AG10803 (cell line): Measurements from ENCODE around the gene C1QL3.

Experiments
- DNase-seq: peaks from one replicate; pipeline ENCODE4 v3.0.0; 2010; ENCODE audit warnings: low read depth
- H3K4me3 ChIP-seq: 2 replicates; pipeline ENCODE4 v1.5.1; 2011; ENCODE audit warnings: mild to moderate bottlenecking, low read length, control low read depth
- TF ChIP-seq, protein P1 (sequence below): conservative IDR thresholded peaks from 2 replicates; pipeline ENCODE4 v1.5.1; 2011; ENCODE audit warnings: mild to moderate bottlenecking, low read length, control low read depth, inconsistent platforms

C1QL3 gene

DNA sequence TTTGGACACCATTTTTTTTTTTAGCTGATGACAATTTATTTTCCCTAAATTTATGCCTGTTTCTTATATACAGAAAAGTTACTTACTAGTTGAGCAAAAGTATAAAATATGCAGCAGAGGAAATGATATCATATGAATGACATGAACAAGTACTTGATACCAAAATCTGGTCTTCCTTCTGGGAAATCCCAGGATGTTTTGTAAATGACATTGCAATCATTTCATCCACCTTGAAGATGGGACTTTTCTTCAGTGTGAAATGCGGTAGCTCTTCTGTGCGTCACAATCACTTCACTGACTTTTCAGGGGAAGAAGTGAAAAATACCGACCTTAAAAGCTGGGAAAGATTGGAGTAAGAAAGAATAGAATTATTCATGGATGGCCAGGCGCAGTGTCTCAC, 23.8 kb downstream of the C1QL3 start:
- H3K4me3 ChIP-seq = no peak overlapping the region
- peak; percentile 5 for DNase-seq
- TF ChIP-seq, protein P1, sequence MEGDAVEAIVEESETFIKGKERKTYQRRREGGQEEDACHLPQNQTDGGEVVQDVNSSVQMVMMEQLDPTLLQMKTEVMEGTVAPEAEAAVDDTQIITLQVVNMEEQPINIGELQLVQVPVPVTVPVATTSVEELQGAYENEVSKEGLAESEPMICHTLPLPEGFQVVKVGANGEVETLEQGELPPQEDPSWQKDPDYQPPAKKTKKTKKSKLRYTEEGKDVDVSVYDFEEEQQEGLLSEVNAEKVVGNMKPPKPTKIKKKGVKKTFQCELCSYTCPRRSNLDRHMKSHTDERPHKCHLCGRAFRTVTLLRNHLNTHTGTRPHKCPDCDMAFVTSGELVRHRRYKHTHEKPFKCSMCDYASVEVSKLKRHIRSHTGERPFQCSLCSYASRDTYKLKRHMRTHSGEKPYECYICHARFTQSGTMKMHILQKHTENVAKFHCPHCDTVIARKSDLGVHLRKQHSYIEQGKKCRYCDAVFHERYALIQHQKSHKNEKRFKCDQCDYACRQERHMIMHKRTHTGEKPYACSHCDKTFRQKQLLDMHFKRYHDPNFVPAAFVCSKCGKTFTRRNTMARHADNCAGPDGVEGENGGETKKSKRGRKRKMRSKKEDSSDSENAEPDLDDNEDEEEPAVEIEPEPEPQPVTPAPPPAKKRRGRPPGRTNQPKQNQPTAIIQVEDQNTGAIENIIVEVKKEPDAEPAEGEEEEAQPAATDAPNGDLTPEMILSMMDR = no peak

DNA sequence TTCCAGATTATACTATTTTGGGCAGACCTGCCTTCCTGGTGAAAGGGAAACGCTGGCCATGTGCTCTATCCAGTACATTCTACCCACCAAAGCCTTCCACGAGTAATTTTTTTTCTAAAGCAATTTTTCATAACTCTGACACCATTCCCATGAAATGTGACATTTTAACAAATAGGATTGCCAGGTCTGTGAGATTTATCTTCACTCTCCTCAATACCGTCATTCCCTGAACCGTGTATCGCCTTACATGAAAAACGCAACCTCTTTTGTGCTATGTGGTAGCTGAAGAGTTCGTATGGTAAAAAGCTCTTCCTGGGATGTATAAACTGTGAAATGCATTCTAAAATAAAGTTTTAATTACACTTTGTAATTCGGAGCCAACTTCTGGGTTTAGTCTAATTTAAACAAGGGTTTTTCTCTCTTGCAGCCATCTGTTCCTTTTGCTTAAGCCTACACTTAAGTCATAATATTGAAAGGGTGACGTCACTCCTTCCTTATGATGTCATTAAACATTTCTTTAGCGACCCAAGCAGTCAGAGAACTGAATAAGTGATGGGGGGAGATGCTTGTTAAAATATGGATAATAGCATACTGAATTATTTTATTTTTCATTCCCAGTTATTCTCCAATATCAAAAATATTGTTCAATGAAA, 27.7 kb downstream of the C1QL3 start:
- no peak for DNase-seq
- no peak overlapping the region for H3K4me3 ChIP-seq
- TF ChIP-seq, protein P1 = no peak

DNA sequence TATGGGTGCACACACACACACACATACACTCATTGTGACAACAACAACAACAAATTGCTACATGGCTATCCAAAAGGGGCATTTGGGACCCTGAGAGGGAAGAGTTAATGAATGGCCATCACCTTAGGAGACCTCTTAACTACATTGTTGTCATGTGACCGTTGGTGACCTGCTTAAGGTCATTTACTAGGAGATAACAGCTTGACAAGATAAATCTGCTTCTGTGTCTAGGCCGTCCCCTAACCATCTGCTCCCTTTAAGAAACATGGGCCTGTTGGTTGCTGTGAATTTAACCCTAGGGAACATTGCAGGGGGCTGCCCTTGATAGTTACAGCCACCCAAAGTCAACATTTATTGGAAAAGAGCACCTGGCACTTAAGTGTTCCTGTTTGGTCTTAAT, 29.7 kb downstream of the C1QL3 start:
- no peak for DNase-seq
- H3K4me3 ChIP-seq = no peak overlapping the region
- TF ChIP-seq, protein P1 = no peak

DNA sequence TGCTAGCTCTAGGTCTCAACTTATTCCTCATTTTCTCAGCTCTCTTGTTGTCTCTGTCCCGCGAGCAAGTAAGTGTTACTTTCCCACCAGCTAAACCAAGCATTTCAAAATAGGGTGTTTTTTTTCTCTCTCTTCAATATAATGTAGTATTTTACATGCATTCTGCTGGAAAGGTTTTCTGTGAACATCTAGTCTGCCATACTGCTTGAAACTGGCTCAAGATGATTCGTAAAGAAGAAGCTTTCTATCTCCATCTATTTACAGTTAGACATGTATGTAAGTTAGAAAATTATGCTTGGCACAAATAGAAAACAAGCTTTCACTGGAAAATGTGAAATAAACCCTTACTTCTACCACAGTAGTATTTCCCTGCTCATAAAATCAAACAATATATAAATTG, 31.2 kb downstream of the C1QL3 start:
- TF ChIP-seq, protein P1 = no peak
- no peak for DNase-seq
- no peak overlapping the region for H3K4me3 ChIP-seq

DNA sequence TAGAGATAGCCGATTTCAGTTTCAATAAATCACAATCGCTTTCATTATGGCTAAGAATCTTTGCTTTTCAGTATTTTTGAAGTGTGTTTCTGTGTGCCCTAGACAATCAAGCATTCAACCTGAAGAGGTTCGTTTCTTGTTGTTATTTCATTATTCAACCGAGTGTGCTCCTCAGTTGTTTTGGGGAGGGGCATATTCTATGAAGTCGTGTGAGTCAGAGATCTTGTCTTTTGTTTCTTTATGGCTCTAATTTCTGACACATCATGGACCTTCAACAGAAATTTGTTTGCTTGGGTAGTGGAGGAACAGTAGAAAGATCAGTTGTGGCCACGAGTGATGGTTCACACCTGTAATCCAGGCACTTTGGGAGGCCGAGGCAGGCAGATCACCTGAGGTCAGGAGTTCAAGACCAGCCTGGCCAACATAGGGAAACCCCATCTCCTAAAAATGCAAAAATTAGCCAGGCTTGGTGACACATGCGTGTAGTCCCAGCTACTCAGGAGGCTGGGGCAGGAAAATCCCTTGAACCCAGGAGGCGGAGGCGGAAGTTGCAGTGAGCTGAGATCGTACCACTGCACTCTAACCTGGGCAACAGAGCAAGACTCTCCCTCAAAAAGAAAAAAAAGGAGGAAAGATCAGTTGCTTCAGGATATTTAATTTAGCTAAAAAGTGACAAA, 38.3 kb downstream of the C1QL3 start:
- no peak overlapping the region for H3K4me3 ChIP-seq
- no peak for DNase-seq
- TF ChIP-seq, protein P1 = no peak

DNA sequence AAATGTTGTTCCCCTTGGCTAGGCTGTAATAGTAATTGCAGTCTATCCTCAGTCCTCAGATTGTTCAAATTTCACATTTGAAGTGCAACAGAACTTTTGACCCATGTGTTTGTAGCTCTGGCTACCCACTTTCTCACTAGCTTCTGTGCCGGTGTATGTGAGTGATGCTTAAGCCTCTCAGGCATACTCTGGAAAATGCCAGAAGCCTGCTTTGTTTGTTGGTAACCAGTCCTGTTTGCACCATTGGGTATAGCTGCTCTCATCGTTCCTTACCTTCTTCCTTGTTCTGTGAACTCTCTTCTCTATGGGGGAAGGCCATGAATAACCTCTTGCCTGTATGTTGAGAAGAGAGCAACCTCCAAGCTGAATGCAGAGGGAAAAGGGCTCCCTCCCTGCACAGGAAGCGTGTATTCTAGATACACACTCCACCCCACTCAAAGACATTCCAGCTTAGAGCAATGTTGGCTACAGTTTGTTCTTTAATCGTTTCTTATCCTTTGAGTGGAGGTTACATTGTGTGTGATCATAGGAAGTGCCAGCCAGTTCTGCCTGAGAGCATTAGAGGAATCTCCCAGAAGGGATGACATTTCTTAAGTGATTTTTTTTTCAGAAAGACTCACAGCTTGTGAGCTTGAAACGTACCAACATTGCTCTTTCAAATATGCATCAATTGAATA, 40.5 kb downstream of the C1QL3 start:
- no peak overlapping the region for H3K4me3 ChIP-seq
- TF ChIP-seq, protein P1 = no peak
- no peak for DNase-seq
